Osteoblast (primary cell): Measurements from ENCODE around the gene ADCY10. TPM values are rescaled to one million over a fixed set of nuclear protein-coding genes. Genes with fewer than 3 reads are reported as not detected.
A peak's percentile ranks its signal among the peaks of the same experiment; 100 is the strongest.

Experiments used
- DNase-seq: peaks from one replicate; pipeline ENCODE4 v3.0.0; 2011; ENCODE audit warnings: low spot score, mixed read lengths; ENCODE audit not compliant: insufficient read length; ENCODE audit errors: missing footprints
- H2AFZ ChIP-seq: 2 replicates; pipeline ENCODE4 v1.6.0; 2011; ENCODE audit warnings: mild to moderate bottlenecking, low read length
- H3K27ac ChIP-seq: 2 replicates; pipeline ENCODE4 v1.5.1; 2011; ENCODE audit warnings: mild to moderate bottlenecking, low read depth, low read length, moderate library complexity
- H3K27me3 ChIP-seq: 2 replicates; pipeline ENCODE4 v1.6.0; 2012; ENCODE audit warnings: mild to moderate bottlenecking, control low read depth, inconsistent platforms, low read length, moderate library complexity; ENCODE audit not compliant: insufficient read depth
- H3K36me3 ChIP-seq: 2 replicates; pipeline ENCODE4 v1.5.1; 2011; ENCODE audit warnings: mild to moderate bottlenecking, low read length, control low read depth, moderate library complexity; ENCODE audit not compliant: insufficient read depth
- H3K4me1 ChIP-seq: 2 replicates; pipeline ENCODE4 v1.5.1; 2011; ENCODE audit warnings: mild to moderate bottlenecking, low read length, control low read depth, moderate library complexity; ENCODE audit not compliant: insufficient read depth
- H3K4me2 ChIP-seq: 2 replicates; pipeline ENCODE4 v1.6.0; 2011; ENCODE audit warnings: mild to moderate bottlenecking, low read length; ENCODE audit not compliant: insufficient read depth
- H3K4me3 ChIP-seq: fragments of 200-600 bp; sonication (generic); 3 replicates; pipeline ENCODE4 v1.5.1; 2012; ENCODE audit warnings: mild to moderate bottlenecking, low read length, inconsistent platforms; ENCODE audit not compliant: insufficient read depth
- H3K79me2 ChIP-seq: 2 replicates; pipeline ENCODE4 v1.6.0; 2012; ENCODE audit warnings: mild to moderate bottlenecking, low read length, control low read depth, inconsistent platforms; ENCODE audit not compliant: insufficient read depth
- H3K9me3 ChIP-seq: 2 replicates; pipeline ENCODE4 v1.5.1; 2011; ENCODE audit warnings: low read depth, low read length, control low read depth
- H4K20me1 ChIP-seq: 2 replicates; pipeline ENCODE4 v1.6.0; 2012; ENCODE audit warnings: mild to moderate bottlenecking, low read length, control low read depth; ENCODE audit not compliant: insufficient read depth
- CTCF ChIP-seq: IDR thresholded peaks from 2 replicates; pipeline ENCODE4 v1.5.1; 2011; ENCODE audit warnings: mild to moderate bottlenecking, low read depth, low read length, moderate library complexity; ENCODE audit errors: extremely low read depth
- total RNA-seq: library from RNA; depleted of rRNA; stranded (reverse); fragments of >200 nt; gene quantifications from 2 replicates; pipeline ENCODE4 v1.2.3, GENCODE V29; 2012

ADCY10 gene
- total RNA-seq, 1 donor, result 0.36 TPM

GRCh38 chr1:167881786-167882185 is 32.1 kb downstream of the ADCY10 start:
- no peak for DNase-seq
- Histone ChIP-seq H2AFZ (no peak overlapping the region), H4K20me1 (no peaks in the 10 kb centered on the region), H3K36me3 (no peaks in the 10 kb centered on the region), H3K9me3 (no peaks in the 10 kb centered on the region), H3K27ac (no peak overlapping the region), H3K4me2 (no peak overlapping the region), H3K27me3 (no peaks in the 10 kb centered on the region), H3K79me2 (no peaks in the 10 kb centered on the region), H3K4me1 (peaks cover 21% of the 10 kb centered on the region), H3K4me3 (no peak overlapping the region)
- no peak for TF ChIP-seq CTCF

GRCh38 chr1:167881069-167881468 is 32.9 kb downstream of the ADCY10 start:
- no peaks in the 10 kb centered on the region for H3K9me3 ChIP-seq
- H4K20me1 ChIP-seq, result no peaks in the 10 kb centered on the region
- H2AFZ ChIP-seq, result no peak overlapping the region
- H3K4me2 ChIP-seq, result peak overlapping the region; percentile 9
- no peaks in the 10 kb centered on the region for H3K79me2 ChIP-seq
- H3K36me3 ChIP-seq, result no peaks in the 10 kb centered on the region
- H3K4me1 ChIP-seq, result peaks cover 21% of the 10 kb centered on the region
- DNase-seq, result peak; percentile 83
- no peaks in the 10 kb centered on the region for H3K27me3 ChIP-seq
- H3K4me3 ChIP-seq, result no peak overlapping the region
- TF ChIP-seq CTCF, result no peak
- peak overlapping the region; percentile 41 for H3K27ac ChIP-seq

- peak overlapping the region; percentile 41 for H3K27ac ChIP-seq
- no peak overlapping the region for H3K4me3 ChIP-seq
- H3K4me1 ChIP-seq, result peaks cover 21% of the 10 kb centered on the region
- H2AFZ ChIP-seq, result no peak overlapping the region
- no peaks in the 10 kb centered on the region for H3K27me3 ChIP-seq
- peak overlapping the region; percentile 9 for H3K4me2 ChIP-seq
- no peaks in the 10 kb centered on the region for H3K79me2 ChIP-seq
- no peaks in the 10 kb centered on the region for H4K20me1 ChIP-seq
- no peak for DNase-seq
- H3K9me3 ChIP-seq, result no peaks in the 10 kb centered on the region
- no peak for TF ChIP-seq CTCF
- no peaks in the 10 kb centered on the region for H3K36me3 ChIP-seq
Measured at GRCh38 chr1:167880580-167881021, 33.3 kb downstream of the ADCY10 start.

- Histone ChIP-seq H3K36me3 (no peaks in the 10 kb centered on the region), H3K79me2 (no peaks in the 10 kb centered on the region), H3K27ac (no peak overlapping the region), H4K20me1 (no peaks in the 10 kb centered on the region), H3K27me3 (no peaks in the 10 kb centered on the region), H2AFZ (no peak overlapping the region), H3K4me2 (no peak overlapping the region), H3K4me3 (no peak overlapping the region), H3K4me1 (peaks cover 21% of the 10 kb centered on the region), H3K9me3 (no peaks in the 10 kb centered on the region)
- no peak for DNase-seq
- no peak for TF ChIP-seq CTCF
Measured at GRCh38 chr1:167879508-167879907, 34.4 kb downstream of the ADCY10 start.
